Loucy (cell line): ENCODE measurements around the gene CYB5R3.

ENCODE experiments used
- H2AFZ ChIP-seq: fragments of 200-600 bp; sonication (generic); 2 replicates; pipeline ENCODE4 v1.6.0; 2016; ENCODE audit warnings: antibody characterized with exemption, mild to moderate bottlenecking, low read length, moderate library complexity
- H3F3A ChIP-seq: fragments of 200-600 bp; 2 replicates; pipeline ENCODE4 v1.6.0; 2016; ENCODE audit warnings: antibody characterized with exemption, low read depth, mild to moderate bottlenecking
- H3K27me3 ChIP-seq: fragments of 200-600 bp; sonication (generic); 2 replicates; pipeline ENCODE4 v1.6.1; 2014; ENCODE audit warnings: low read length, mild to moderate bottlenecking; ENCODE audit not compliant: insufficient read depth, poor library complexity, severe bottlenecking
- H3K36me3 ChIP-seq: fragments of 200-600 bp; sonication (generic); 2 replicates; pipeline ENCODE4 v1.6.1; 2016; ENCODE audit warnings: low read length; ENCODE audit not compliant: insufficient read depth
- H3K4me1 ChIP-seq: fragments of 200-600 bp; sonication (generic); 2 replicates; pipeline ENCODE4 v1.5.1; 2014; ENCODE audit warnings: low read length, mild to moderate bottlenecking; ENCODE audit not compliant: insufficient read depth, poor library complexity, severe bottlenecking
- H3K4me2 ChIP-seq: fragments of 200-600 bp; sonication (generic); 2 replicates; pipeline ENCODE4 v1.6.0; 2014; ENCODE audit warnings: antibody characterized with exemption, low read length, low read depth, mild to moderate bottlenecking; ENCODE audit not compliant: poor library complexity, severe bottlenecking
- H3K4me3 ChIP-seq: fragments of 200-600 bp; sonication (generic); 2 replicates; pipeline ENCODE4 v1.5.1; 2014; ENCODE audit warnings: low read length, mild to moderate bottlenecking, mixed read lengths; ENCODE audit not compliant: poor library complexity, severe bottlenecking
- H3K79me2 ChIP-seq: fragments of 200-600 bp; sonication (generic); 2 replicates; pipeline ENCODE4 v1.6.1; 2014; ENCODE audit warnings: low read length; ENCODE audit not compliant: insufficient read depth
- H3K9ac ChIP-seq: fragments of 200-600 bp; sonication (generic); 2 replicates; pipeline ENCODE4 v1.6.0; 2014; ENCODE audit warnings: mild to moderate bottlenecking, low read depth, low read length, moderate library complexity; ENCODE audit not compliant: poor library complexity, severe bottlenecking
- H3K9me2 ChIP-seq: fragments of 200-600 bp; sonication (generic); replicated peaks from 2 replicates; pipeline ENCODE4 v1.6.1; 2016; ENCODE audit warnings: low read depth, low read length, mixed read lengths
- H3K9me3 ChIP-seq: fragments of 200-600 bp; sonication (generic); 2 replicates; pipeline ENCODE4 v1.6.1; 2014; ENCODE audit warnings: mild to moderate bottlenecking, antibody characterized with exemption, low read length, low read depth; ENCODE audit not compliant: insufficient read depth
- H4K20me1 ChIP-seq: fragments of 200-600 bp; sonication (generic); 2 replicates; pipeline ENCODE4 v1.6.0; 2014; ENCODE audit warnings: antibody characterized with exemption, low read length, mild to moderate bottlenecking; ENCODE audit not compliant: insufficient read depth, poor library complexity, severe bottlenecking
- EZH2phosphoT487 ChIP-seq: fragments of 200-600 bp; IDR thresholded peaks from 2 replicates; pipeline ENCODE4 v1.6.1; 2018; ENCODE audit warnings: antibody characterized with exemption, mild to moderate bottlenecking, moderate library complexity, borderline replicate concordance
- TF ChIP-seq, protein P1 (sequence below): fragments of 200-600 bp; sonication (generic); conservative IDR thresholded peaks from 2 replicates; pipeline ENCODE4 v1.5.1; 2014; ENCODE audit warnings: mild to moderate bottlenecking, antibody characterized with exemption, low read length

CYB5R3 gene

DNA sequence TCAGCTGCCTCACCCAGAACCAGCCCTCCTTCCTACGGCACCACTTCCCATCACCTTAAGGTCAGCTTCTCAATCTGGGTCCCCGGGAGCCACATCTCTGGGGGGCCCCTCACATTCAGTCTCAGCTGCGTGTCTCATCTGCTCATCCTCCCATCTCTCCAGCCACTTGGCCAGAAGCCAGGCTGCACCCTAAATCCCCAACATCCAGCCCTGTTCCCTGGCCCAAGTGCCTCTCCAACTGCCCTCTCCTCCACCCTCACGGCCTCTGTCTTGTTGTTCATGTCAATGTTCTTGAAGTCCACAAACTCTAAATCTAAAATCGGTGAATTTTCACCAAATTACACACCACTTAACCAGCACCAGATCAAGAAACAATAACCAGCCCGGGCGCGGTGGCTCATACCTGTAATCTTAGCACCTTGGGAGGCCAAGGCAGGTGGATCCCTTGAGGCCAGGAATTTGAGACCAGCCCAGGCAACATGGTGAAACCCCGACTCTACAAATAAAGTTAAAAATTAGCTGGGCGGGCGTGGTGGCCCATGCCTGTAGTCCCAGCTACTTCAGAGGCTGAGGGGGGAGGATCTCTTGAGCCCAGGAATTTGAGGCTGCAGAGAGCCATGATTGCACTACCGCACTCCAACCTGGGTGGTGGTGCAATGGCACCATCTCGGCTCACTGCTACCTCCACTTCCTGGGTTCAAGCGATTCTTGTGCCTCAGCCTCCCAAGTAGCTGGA lies 37.7 kb upstream of the CYB5R3 start:
- no peak for TF ChIP-seq EZH2phosphoT487
- TF ChIP-seq, protein P1, sequence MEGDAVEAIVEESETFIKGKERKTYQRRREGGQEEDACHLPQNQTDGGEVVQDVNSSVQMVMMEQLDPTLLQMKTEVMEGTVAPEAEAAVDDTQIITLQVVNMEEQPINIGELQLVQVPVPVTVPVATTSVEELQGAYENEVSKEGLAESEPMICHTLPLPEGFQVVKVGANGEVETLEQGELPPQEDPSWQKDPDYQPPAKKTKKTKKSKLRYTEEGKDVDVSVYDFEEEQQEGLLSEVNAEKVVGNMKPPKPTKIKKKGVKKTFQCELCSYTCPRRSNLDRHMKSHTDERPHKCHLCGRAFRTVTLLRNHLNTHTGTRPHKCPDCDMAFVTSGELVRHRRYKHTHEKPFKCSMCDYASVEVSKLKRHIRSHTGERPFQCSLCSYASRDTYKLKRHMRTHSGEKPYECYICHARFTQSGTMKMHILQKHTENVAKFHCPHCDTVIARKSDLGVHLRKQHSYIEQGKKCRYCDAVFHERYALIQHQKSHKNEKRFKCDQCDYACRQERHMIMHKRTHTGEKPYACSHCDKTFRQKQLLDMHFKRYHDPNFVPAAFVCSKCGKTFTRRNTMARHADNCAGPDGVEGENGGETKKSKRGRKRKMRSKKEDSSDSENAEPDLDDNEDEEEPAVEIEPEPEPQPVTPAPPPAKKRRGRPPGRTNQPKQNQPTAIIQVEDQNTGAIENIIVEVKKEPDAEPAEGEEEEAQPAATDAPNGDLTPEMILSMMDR = no peak
- Histone ChIP-seq H3K79me2 (no peaks in the 10 kb centered on the region), H3F3A (no peaks in the 10 kb centered on the region), H3K4me3 (no peak overlapping the region), H3K36me3 (no peaks in the 10 kb centered on the region), H3K27me3 (no peaks in the 10 kb centered on the region), H3K9me3 (no peaks in the 10 kb centered on the region), H3K4me1 (no peaks in the 10 kb centered on the region), H2AFZ (no peak overlapping the region), H3K9ac (no peak overlapping the region), H3K9me2 (no peaks in the 10 kb centered on the region), H3K4me2 (no peak overlapping the region), H4K20me1 (no peaks in the 10 kb centered on the region)

DNA sequence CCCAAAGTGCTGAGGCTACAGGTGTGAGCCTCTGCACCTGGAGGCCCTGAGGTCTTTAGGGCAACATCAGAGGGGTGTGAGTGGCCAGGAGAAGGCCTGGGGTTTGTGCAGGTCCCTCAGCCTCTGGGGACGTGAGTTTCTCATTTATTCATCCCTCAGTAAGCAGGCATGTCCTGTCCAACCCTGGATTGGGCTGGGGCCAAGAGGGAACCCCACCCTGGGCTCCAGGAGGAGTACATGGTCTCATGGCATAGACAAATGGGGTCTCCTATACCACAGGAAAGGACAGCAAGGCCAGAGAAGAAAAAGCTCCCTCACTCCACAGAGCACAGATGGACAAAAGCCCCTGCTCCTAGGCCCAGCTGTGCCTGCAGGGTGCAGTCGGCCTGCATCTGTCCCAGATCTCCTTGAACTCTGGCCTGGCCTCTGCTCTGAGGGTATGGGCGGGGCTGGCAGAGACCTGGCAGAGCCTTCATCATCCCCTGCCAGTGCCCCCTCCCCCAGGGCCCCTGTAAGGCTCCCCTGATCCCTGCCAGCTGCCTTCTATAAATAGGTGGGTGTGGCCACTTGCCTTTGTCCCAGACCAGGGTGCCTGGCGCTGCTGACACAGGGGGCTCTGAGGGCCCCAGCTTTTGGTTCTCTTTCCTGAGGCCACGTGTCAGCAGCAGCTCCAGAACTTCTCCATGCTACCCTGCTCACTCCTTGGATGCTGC lies 36.9 kb upstream of the CYB5R3 start:
- Histone ChIP-seq H3K27me3 (no peaks in the 10 kb centered on the region), H3K79me2 (no peaks in the 10 kb centered on the region), H3K4me2 (no peak overlapping the region), H3K4me3 (no peak overlapping the region), H3K4me1 (no peaks in the 10 kb centered on the region), H3K36me3 (no peaks in the 10 kb centered on the region), H3F3A (no peaks in the 10 kb centered on the region), H3K9me2 (no peaks in the 10 kb centered on the region), H3K9ac (no peak overlapping the region), H2AFZ (no peak overlapping the region), H4K20me1 (no peaks in the 10 kb centered on the region), H3K9me3 (no peaks in the 10 kb centered on the region)
- no peak for TF ChIP-seq EZH2phosphoT487
- TF ChIP-seq, protein P1 = no peak

DNA sequence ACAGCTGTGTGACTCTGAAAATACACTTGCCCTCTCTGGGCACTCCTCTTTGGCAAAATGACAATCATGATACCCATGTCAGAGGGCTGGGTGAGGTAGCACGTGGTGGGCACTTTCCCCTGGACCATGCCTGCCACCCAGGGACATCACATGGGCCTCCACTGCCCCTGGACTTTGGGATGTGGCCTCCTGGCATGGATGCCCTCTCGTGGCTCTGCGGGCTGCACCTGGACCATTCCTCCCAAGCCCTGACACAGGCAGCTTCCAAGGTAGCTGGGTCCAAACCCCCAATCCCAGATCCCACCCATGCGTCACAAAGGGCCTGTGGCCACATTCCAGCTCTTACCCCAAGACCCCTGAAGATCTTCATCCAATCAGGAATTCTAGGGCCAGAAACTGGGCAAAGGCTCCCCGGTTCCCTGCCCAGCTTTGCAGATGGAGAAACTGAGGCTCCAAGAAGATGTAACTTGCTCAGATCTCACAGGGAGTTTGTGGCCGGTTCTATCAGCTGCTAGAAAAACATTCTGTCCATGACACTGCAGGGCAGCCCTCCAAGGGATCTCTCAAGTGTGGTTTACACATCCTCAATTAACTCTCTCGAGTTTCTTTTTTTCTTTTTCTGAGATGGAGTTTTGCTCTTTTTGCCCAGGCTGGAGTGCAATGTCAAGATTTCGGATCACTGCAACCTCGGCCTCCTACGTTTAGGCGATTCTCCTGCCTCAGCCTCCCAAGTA lies 35.4 kb upstream of the CYB5R3 start:
- no peak overlapping the region for H2AFZ ChIP-seq
- no peaks in the 10 kb centered on the region for H4K20me1 ChIP-seq
- no peaks in the 10 kb centered on the region for H3K9me3 ChIP-seq
- no peaks in the 10 kb centered on the region for H3K36me3 ChIP-seq
- no peaks in the 10 kb centered on the region for H3K79me2 ChIP-seq
- TF ChIP-seq EZH2phosphoT487 = no peak
- TF ChIP-seq, protein P1 = no peak
- H3K4me3 ChIP-seq = no peak overlapping the region
- H3K27me3 ChIP-seq = no peaks in the 10 kb centered on the region
- H3F3A ChIP-seq = no peaks in the 10 kb centered on the region
- no peaks in the 10 kb centered on the region for H3K9me2 ChIP-seq
- no peaks in the 10 kb centered on the region for H3K4me1 ChIP-seq
- no peak overlapping the region for H3K4me2 ChIP-seq
- H3K9ac ChIP-seq = no peak overlapping the region
